ENCODE results near the gene PIEZO2. TPM values are rescaled to one million over a fixed set of nuclear protein-coding genes. Genes with fewer than 3 reads are reported as not detected.

Gene PIEZO2
- polyA plus RNA-seq, 1 donor (not counting 4 experiments of a cell fraction or from before 2014, with no cell fraction given) = not detected

DNA sequence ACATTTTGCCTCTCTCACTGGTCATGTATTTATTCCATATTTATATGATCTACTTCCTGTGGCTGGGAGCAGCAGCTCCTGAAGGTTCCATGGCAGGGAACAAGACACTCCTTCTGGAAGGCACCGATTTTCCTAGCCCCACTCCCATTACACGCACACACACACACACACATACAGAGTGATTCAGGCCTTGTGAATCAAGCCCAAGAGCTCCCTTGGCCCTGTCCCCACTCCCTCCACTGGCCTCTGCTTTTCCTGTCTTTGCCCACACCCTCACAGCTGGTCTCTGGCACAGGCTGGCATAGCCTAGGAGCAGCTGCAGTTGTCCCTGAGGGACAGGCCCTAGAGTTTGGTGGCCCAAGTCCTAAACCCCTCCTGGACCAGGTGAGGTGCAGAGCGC, 421.9 kb downstream of the PIEZO2 start:
- Histone ChIP-seq H3K4me3 (ENCODE audit: control insufficient read depth in 2 of 3, extremely low read depth in 1 of 3, insufficient read depth in 2 of 3, low read depth in 1 of 3, low read length in 3 of 3) (no peak overlapping the region), H3K27ac (ENCODE audit: control insufficient read depth, insufficient read depth, low read length) (no peak overlapping the region), H3K9ac (ENCODE audit: control insufficient read depth, extremely low read depth, insufficient read depth, low read length) (no peak overlapping the region), H4K20me1 (ENCODE audit: control insufficient read depth, extremely low read depth, insufficient read depth, low read length) (no peaks in the 10 kb centered on the region), H3K27me3 (ENCODE audit: control insufficient read depth, extremely low read depth, insufficient read depth, low read length) (no peaks in the 10 kb centered on the region), H2AFZ (ENCODE audit: control insufficient read depth, low read length) (no peak overlapping the region), H3K79me2 (ENCODE audit: control insufficient read depth, insufficient read depth, low read length) (no peaks in the 10 kb centered on the region), H3K9me1 (ENCODE audit: control insufficient read depth, extremely low read depth, insufficient read depth, low read length) (no peaks in the 10 kb centered on the region), H3K4me2 (ENCODE audit: control insufficient read depth, extremely low read depth, insufficient read depth, low read depth, low read length) (no peak overlapping the region), H3K36me3 (ENCODE audit: control insufficient read depth in 2 of 2, extremely low read depth in 1 of 2, insufficient read depth in 2 of 2, low read length in 2 of 2) (no peaks in the 10 kb centered on the region), H3K4me1 (ENCODE audit: control insufficient read depth, extremely low read depth, insufficient read depth, low read length) (no peaks in the 10 kb centered on the region), H3K9me3 (ENCODE audit: control insufficient read depth, low read depth, low read length) (no peaks in the 10 kb centered on the region)
- DNase-seq (ENCODE audit: low read depth, low spot score) = no peak
- TF ChIP-seq, protein P1, sequence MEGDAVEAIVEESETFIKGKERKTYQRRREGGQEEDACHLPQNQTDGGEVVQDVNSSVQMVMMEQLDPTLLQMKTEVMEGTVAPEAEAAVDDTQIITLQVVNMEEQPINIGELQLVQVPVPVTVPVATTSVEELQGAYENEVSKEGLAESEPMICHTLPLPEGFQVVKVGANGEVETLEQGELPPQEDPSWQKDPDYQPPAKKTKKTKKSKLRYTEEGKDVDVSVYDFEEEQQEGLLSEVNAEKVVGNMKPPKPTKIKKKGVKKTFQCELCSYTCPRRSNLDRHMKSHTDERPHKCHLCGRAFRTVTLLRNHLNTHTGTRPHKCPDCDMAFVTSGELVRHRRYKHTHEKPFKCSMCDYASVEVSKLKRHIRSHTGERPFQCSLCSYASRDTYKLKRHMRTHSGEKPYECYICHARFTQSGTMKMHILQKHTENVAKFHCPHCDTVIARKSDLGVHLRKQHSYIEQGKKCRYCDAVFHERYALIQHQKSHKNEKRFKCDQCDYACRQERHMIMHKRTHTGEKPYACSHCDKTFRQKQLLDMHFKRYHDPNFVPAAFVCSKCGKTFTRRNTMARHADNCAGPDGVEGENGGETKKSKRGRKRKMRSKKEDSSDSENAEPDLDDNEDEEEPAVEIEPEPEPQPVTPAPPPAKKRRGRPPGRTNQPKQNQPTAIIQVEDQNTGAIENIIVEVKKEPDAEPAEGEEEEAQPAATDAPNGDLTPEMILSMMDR (optimal IDR thresholded peaks at IDR 0.05 in 1 of 3, IDR thresholded peaks at IDR 0.05 in 1 of 3, conservative IDR thresholded peaks at IDR 0.05 in 1 of 3; ENCODE audit: extremely low read depth in 1 of 3, insufficient read depth in 2 of 3, low read length in 3 of 3) = no peak
- TF ChIP-seq EZH2 (IDR thresholded peaks at IDR 0.05; ENCODE audit: low read length) = no peak
- FAIRE-seq = no peak
- dilution Hi-C loops (cut with MboI; ENCODE audit: extremely low pct_ligation_motif_present, low sequenced_read_pairs) = no loop called here

DNA sequence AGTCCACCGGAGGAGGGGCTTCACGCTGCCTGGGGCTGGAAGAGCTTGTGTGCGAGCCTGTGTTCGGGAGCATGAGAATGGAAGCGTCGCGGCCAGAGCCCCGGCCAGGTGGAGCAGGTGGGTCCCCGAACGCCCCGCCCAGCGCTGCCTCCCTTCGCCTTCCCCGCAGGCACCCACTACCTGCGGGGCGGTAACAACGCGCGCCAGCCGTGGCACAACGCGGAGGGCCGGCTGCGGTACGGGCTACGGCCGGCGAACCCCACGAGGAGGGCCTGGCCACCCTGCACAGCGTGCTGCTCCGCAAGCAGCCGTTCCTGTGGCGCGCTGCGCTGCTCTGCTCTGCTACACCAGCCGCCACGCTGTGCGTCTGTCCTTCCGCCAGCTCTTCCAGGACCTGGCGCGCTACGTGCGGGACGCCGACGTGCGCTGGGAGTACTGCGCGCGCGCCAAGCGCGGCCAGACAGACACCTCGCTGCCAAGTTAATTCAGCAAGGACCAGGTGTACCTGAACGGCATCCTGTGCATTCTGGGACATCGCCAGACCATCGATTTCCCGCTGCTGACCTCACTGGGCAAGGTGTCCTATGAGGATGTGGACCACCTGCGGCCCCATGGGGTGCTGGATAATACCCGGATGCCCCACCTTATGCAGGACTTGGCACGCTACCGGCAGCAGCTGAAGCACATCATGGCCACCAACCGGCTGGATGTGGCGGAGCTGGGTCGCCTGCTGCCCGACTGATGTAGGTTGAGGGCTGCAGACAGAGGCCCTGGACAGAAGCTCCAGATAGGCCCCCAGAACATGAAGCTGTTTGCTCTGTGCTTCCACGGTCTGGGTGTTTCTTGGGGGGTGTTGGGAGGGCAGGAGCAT, 422.9 kb downstream of the PIEZO2 start:
- no peaks in the 10 kb centered on the region for H3K36me3 ChIP-seq (ENCODE audit: control insufficient read depth in 2 of 2, extremely low read depth in 1 of 2, insufficient read depth in 2 of 2, low read length in 2 of 2)
- no peaks in the 10 kb centered on the region for H3K79me2 ChIP-seq (ENCODE audit: control insufficient read depth, insufficient read depth, low read length)
- dilution Hi-C loops (cut with MboI; ENCODE audit: extremely low pct_ligation_motif_present, low sequenced_read_pairs) = no loop called here
- H3K27me3 ChIP-seq (ENCODE audit: control insufficient read depth, extremely low read depth, insufficient read depth, low read length) = no peaks in the 10 kb centered on the region
- H3K9me1 ChIP-seq (ENCODE audit: control insufficient read depth, extremely low read depth, insufficient read depth, low read length) = no peaks in the 10 kb centered on the region
- no peaks in the 10 kb centered on the region for H4K20me1 ChIP-seq (ENCODE audit: control insufficient read depth, extremely low read depth, insufficient read depth, low read length)
- H3K9ac ChIP-seq (ENCODE audit: control insufficient read depth, extremely low read depth, insufficient read depth, low read length) = no peak overlapping the region
- no peak overlapping the region for H3K27ac ChIP-seq (ENCODE audit: control insufficient read depth, insufficient read depth, low read length)
- peak overlapping the region; percentile 70 for H2AFZ ChIP-seq (ENCODE audit: control insufficient read depth, low read length)
- no peaks in the 10 kb centered on the region for H3K9me3 ChIP-seq (ENCODE audit: control insufficient read depth, low read depth, low read length)
- peak overlapping the region; percentile 25 to 51 (median 43) for H3K4me3 ChIP-seq (ENCODE audit: control insufficient read depth in 2 of 3, extremely low read depth in 1 of 3, insufficient read depth in 2 of 3, low read depth in 1 of 3, low read length in 3 of 3)
- no peak for DNase-seq (ENCODE audit: low read depth, low spot score)
- no peaks in the 10 kb centered on the region for H3K4me1 ChIP-seq (ENCODE audit: control insufficient read depth, extremely low read depth, insufficient read depth, low read length)
- FAIRE-seq = no peak
- TF ChIP-seq EZH2 (IDR thresholded peaks at IDR 0.05; ENCODE audit: low read length) = no peak
- TF ChIP-seq, protein P1 (optimal IDR thresholded peaks at IDR 0.05 in 1 of 3, IDR thresholded peaks at IDR 0.05 in 1 of 3, conservative IDR thresholded peaks at IDR 0.05 in 1 of 3; ENCODE audit: extremely low read depth in 1 of 3, insufficient read depth in 2 of 3, low read length in 3 of 3) = no peak
- peak overlapping the region; percentile 71 for H3K4me2 ChIP-seq (ENCODE audit: control insufficient read depth, extremely low read depth, insufficient read depth, low read depth, low read length)

Data from keratinocyte (primary cell).